Jurkat, Clone E6-1 (cell line): Measurements from ENCODE around the gene PPCDC.
"Not testable (repeated sequence)": the region's sequence is repeated elsewhere in the genome, so short reads cannot be mapped to it uniquely, and the experiment has no call there.

Source experiments
- DNase-seq: peaks from one replicate; pipeline ENCODE4 v3.0.0-alpha.2; 2011; ENCODE audit warnings: low read depth, low spot score
- H3K4me3 ChIP-seq: 2 replicates; pipeline ENCODE4 v1.5.1; 2011; ENCODE audit warnings: mild to moderate bottlenecking, low read length, control low read depth, moderate library complexity

PPCDC gene

GRCh38 chr15:75094961-75095478, 71.6 kb downstream of the PPCDC start:
- not testable (repeated sequence) for DNase-seq, H3K4me3 ChIP-seq

- H3K4me3 ChIP-seq, result no peak overlapping the region
These were observed 72.2 kb downstream of the PPCDC start for GRCh38 chr15:75095594-75095993.

DNA sequence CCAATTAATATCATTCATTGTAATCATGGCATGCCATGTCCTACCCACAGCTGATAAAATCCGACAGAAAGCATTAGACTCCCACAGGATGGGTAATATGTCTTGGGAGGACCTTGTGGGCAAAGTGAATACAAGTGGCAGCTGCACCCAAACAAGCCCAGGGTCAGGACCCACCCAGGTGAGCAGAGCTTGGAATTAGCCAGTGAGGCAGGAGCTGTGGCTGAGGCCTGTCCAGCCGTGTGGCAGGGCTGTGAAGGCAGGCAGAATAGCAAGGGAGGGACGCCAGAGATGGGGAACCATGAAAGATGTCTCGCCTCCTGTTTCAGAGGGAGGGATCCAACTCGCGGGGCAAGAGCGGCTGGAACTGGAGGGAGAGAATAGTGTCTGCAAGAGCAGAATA, 74.5 kb downstream of the PPCDC start:
- no peak overlapping the region for H3K4me3 ChIP-seq
- no peak for DNase-seq

More at GRCh38 chr15:75095594-75095993, 72.2 kb downstream of the PPCDC start:
- DNase-seq, result no peak

GRCh38 chr15:75098404-75098803, 75.0 kb downstream of the PPCDC start:
- no peak for DNase-seq
- H3K4me3 ChIP-seq, result no peak overlapping the region
